GM19372 (cell line): Measurements from ENCODE around the gene OLR1.

Experiments used
- ATAC-seq: cut with Tn5 transposase; IDR thresholded peaks from one replicate; pipeline ENCODE4 v1.9.1; 2021; ENCODE audit warnings: mild to moderate bottlenecking, low read depth, moderate library complexity; ENCODE audit not compliant: unreplicated experiment

Gene OLR1

DNA sequence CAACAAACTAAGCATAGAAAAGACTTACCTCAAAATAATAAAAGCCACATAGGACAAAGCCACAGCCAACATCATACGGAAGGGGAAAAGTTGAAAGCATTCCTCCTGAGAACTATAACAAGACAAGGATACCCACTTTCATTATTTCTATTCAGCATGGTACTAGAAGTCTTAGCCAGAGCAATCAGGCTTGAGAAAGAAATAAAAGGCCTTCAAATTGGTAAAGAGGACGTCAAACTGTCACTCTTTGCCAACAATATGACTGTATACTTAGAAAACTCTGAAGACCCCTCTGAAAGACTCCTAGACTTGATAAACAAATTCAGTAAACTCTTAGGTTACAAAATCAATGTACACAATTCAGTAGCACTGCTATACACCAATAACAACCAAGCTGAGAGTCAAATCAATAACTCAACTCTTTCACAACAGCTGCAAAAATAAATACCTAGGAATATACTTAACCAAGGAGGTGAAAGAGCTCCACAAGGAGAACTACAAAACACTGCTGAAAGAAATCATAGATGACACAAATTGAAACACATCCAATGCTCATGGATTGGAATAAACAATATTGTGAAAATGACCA is 61.6 kb downstream of the OLR1 start:
- ATAC-seq: no peak
